Astrocyte of the cerebellum (primary cell): Measurements from ENCODE around the gene AMH.
"Not testable (repeated sequence)": the region's sequence is repeated elsewhere in the genome, so short reads cannot be mapped to it uniquely, and the experiment has no call there.

Experiments used
- DNase-seq: peaks from one replicate; pipeline ENCODE4 v3.0.0-alpha.2; 2011; ENCODE audit warnings: low read depth
- H3K4me3 ChIP-seq: 2 replicates; pipeline ENCODE4 v1.5.1; 2011; ENCODE audit warnings: mild to moderate bottlenecking, low read depth, low read length, moderate library complexity
- in situ Hi-C: cut with HindIII; loops from 2 replicates; pipeline ENCODE4 v1.10.0; 2017; ENCODE audit warnings: low sequenced_read_pairs
- TF ChIP-seq, protein P1 (sequence below): IDR thresholded peaks from 2 replicates; pipeline ENCODE4 v1.5.1; 2012; ENCODE audit warnings: low read length, low read depth, moderate library complexity, mild to moderate bottlenecking; ENCODE audit errors: missing control alignments

Gene AMH

DNA sequence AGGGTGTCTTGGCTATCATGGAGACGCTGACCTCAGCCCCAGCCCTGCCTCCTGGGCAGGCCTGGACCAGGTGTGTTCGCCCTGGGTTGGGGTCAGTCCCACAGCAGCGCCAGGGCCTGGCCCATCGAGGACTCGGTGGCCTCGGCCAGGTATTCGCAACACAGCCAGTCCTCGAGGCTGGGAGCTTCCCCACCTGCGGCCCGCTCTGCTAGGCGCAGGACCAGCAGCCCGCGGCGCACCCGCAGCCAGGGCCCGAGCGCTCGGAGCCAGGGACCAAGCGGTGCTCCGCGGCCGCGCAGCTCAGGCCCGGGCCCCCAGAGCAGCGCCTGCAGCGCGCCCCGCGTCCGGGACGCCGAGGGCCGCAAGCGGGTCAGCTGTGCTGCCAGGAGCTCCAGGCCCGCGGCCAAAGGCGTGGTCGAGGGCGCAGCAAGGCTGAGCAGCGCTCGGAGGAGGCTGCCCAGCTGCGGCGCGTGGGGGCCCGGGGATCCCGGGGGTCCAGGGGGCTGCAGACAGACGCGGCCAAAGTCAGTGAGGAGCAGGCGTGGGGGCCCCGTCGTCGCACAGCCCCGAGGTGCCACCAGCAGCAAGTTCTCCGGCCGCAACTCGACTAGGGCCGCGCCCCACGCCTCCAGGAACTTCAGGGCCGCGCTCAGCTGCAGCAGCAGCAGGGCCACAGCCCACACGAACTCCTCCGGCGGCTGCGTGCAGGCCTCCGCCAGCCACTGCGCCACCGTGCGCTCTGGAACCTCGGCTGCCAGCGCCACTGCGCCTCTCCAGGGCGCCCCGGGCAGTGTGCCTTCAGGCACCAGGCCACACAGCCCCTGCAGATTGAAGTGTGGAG, 26.7 kb downstream of the AMH start:
- no peak overlapping the region for H3K4me3 ChIP-seq
- DNase-seq, result no peak
- in situ Hi-C loops, result no loop called here
- TF ChIP-seq, protein P1, sequence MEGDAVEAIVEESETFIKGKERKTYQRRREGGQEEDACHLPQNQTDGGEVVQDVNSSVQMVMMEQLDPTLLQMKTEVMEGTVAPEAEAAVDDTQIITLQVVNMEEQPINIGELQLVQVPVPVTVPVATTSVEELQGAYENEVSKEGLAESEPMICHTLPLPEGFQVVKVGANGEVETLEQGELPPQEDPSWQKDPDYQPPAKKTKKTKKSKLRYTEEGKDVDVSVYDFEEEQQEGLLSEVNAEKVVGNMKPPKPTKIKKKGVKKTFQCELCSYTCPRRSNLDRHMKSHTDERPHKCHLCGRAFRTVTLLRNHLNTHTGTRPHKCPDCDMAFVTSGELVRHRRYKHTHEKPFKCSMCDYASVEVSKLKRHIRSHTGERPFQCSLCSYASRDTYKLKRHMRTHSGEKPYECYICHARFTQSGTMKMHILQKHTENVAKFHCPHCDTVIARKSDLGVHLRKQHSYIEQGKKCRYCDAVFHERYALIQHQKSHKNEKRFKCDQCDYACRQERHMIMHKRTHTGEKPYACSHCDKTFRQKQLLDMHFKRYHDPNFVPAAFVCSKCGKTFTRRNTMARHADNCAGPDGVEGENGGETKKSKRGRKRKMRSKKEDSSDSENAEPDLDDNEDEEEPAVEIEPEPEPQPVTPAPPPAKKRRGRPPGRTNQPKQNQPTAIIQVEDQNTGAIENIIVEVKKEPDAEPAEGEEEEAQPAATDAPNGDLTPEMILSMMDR, result no peak

DNA sequence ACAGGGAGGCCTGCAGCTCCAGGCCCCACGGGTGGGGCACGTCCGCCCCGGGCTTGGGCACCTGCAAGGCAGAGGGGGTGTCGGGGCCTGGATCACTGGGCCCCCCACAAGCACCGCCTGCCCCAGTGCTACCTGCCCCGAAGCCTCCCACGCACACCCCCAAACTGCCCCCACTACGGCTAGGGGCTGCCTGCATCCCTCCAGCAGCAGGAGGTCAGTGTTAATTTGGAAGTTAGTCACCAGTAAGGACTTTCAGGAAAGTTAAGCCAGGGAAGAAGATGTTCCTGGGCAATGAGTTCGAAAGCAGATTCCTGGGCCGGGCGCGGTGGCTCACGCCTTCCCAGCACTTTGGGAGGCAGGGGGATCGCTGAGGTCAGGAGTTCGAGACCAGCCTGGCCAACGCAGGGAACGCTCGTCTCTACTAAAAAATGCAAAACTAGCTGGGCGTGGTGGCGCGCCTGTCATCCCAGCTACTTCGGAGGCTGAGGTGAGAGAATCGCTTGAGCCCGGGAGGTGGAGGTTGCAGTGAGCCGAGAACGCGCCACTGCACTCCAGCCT, 27.4 kb downstream of the AMH start:
- TF ChIP-seq, protein P1, result no peak
- H3K4me3 ChIP-seq, result no peak overlapping the region
- DNase-seq, result no peak
- in situ Hi-C loops, result no loop called here

DNA sequence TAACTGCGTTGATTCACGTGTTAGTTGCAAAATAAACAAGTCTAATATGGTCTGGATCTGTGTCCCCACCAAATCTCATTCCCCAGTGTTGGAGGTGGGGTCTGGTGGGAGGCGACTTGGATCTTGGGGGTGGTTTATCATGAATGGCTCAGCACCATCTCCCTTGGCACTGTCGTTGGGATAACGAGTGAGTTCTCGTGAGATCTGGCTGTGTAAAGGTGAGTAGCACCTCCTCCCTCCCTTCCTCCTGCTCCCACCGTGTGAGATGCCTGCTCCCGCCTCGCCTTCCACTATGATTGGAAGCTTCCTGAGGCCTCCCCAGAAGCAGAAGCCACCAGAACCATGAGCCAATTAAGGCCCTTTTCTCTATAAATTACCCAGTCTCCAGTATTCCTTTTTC, 28.0 kb downstream of the AMH start:
- no peak for DNase-seq
- TF ChIP-seq, protein P1, result no peak
- H3K4me3 ChIP-seq, result no peak overlapping the region
- in situ Hi-C loops, result no loop called here

DNA sequence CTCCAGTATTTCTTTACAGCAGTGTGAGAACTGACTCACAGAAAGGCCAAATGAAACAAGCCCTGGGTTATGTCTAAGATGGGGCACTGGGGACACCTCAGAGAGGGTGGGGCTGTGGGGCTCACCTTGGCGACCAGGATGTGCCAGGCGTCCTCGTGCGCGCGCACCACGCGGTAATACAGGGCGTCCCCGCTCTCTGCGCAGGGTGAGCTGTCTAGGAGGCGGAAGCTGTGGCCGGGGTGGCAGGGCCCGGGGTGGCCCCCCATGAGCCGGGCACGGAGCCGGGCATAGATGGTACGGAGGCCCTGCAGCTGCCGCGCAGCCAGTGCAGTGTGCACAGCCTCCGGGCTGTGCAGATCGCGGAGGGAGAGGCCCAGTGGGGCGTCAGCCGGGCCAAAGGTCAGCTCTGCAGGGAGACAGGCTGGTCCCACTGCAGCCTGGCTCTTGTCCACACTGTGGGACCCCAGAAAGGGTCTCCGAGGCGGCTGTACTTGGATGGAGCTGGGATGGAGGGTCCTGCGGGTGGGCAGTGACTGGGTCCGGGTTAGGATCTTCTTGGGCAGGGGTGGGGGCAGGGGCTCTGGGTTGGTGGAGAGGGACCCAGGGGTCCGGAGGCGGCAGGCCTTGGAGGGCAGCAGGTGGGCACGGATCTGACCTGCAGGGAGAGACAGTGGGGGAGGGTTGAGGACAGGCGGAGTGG, 29.5 kb downstream of the AMH start:
- TF ChIP-seq, protein P1, result no peak
- in situ Hi-C loops, result no loop called here
- no peak for DNase-seq
- no peak overlapping the region for H3K4me3 ChIP-seq

DNA sequence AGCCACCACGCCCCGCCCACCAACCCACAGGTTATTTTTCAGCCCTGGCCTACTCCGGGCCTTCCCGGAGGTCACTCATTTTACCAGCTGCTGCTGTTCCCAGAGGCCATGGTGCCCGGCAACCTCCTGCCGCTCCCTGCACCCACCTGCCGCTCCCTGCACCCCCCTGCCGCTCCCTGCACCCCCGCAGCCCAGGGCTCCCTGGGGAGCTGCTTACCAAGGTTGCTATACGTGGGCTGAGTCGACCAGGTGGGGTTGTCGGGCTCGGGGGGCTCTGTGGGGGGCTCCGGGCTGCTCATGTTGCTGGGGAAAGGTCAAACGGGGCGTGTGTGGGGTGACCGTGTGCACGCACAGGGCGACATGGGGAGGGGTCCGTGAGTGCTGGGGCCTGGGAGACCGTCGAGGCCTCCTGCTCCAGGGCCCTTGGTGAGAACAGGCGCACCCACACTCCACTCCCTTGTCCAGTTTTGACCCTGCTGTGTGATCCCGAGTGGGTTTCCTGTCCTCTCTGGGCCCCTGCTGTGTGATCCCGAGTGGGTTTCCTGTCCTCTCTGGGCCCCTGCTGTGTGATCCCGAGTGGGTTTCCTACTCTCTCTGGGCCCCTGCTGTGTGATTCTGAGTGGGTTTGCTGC, 31.6 kb downstream of the AMH start:
- H3K4me3 ChIP-seq, result no peak overlapping the region
- no peak for DNase-seq
- TF ChIP-seq, protein P1, result no peak
- in situ Hi-C loops, result no loop called here

DNA sequence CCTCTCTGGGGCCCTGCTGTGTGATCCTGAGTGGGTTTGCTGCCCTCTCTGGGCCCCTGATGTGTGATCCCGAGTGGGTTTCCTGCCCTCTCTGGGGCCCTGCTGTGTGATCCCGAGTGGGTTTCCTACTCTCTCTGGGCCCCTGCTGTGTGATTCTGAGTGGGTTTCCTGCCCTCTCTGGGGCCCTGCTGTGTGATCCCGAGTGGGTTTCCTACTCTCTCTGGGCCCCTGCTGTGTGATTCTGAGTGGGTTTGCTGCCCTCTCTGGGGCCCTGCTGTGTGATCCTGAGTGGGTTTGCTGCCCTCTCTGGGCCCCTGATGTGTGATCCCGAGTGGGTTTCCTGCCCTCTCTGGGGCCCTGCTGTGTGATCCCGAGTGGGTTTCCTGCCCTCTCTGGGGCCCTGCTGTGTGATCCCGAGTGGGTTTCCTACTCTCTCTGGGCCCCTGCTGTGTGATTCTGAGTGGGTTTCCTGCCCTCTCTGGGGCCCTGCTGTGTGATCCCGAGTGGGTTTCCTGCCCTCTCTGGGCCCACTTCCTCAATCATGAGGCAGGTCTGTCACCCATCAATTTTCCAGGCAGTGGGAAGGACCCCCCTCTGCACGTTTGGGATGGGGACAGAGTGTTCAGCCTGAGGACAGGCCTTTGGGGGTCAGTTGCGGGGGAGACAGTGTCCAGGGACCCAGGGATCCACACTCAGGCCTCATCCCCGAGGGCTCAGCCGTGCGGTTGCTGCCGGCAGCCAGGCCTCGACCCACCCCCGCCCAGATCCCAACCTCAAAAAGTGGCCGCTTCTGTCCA, 32.3 kb downstream of the AMH start:
- in situ Hi-C loops, DNase-seq: not testable (repeated sequence)
- H3K4me3 ChIP-seq, result peak overlapping the region; percentile 18
